Activated CD8-positive, alpha-beta T cell treated with anti-CD3 and anti-CD28 coated beads for 36 hours (primary cell): ENCODE measurements around the gene CACUL1. TPM values are rescaled to one million over a fixed set of nuclear protein-coding genes. Genes with fewer than 3 reads are reported as not detected.

Experiments
- ATAC-seq: fragments of 200-7000 bp; cut with Tn5 transposase; one replicate; pipeline ENCODE4 v1.10.0; 2021; ENCODE audit warnings: mild to moderate bottlenecking, moderate library complexity
- CTCF ChIA-PET: fragments of 350-600 bp; sonication (Branson Sonifier 250); formaldehyde crosslinking; loops from one replicate; lab custom pipeline; 2021; ENCODE audit warnings: antibody characterized with exemption; lab: Charles Lee
- POLR2A ChIA-PET: fragments of 350-600 bp; sonication (Branson Sonifier 250); formaldehyde crosslinking; loops from one replicate; lab custom pipeline; 2021; ENCODE audit warnings: antibody characterized with exemption; lab: Charles Lee
- DNase-seq: peaks from one replicate; pipeline ENCODE4 v3.0.0-alpha.2; 2020
- H3K27ac Mint-ChIP-seq: one replicate; pipeline ENCODE4 v1.8.0; 2021; ENCODE audit warnings: mild to moderate bottlenecking, mixed read lengths
- H3K27me3 Mint-ChIP-seq: one replicate; pipeline ENCODE4 v1.8.0; 2021; ENCODE audit warnings: mixed read lengths
- H3K36me3 Mint-ChIP-seq: one replicate; pipeline ENCODE4 v1.8.0; 2021; ENCODE audit warnings: low read depth, mixed read lengths
- H3K4me1 Mint-ChIP-seq: one replicate; pipeline ENCODE4 v1.8.0; 2021; ENCODE audit warnings: low read depth, mixed read lengths
- H3K4me3 Mint-ChIP-seq: one replicate; pipeline ENCODE4 v1.8.0; 2021; ENCODE audit warnings: mild to moderate bottlenecking, moderate library complexity, mixed read lengths
- H3K9me3 Mint-ChIP-seq: one replicate; pipeline ENCODE4 v1.8.0; 2021; ENCODE audit warnings: mixed read lengths
- intact Hi-C: fragments of 100-400 bp; cut with micrococcal nuclease; formaldehyde crosslinking; loops from one replicate; pipeline ENCODE4 v1.10.0; 2022
- total RNA-seq, 2 experiments: library from RNA; stranded (reverse); gene quantifications; one replicate each; pipeline ENCODE4 v1.2.3, GENCODE V29; 2021
- TF ChIP-seq, protein P1 (sequence below): fragments of 200-600 bp; IDR thresholded peaks from one replicate; pipeline ENCODE4 v1.8.0; 2022; ENCODE audit warnings: antibody characterized with exemption, mild to moderate bottlenecking

The CACUL1 gene
- 10 to 100 TPM; 25.6 to 26.1 TPM for total RNA-seq

DNA sequence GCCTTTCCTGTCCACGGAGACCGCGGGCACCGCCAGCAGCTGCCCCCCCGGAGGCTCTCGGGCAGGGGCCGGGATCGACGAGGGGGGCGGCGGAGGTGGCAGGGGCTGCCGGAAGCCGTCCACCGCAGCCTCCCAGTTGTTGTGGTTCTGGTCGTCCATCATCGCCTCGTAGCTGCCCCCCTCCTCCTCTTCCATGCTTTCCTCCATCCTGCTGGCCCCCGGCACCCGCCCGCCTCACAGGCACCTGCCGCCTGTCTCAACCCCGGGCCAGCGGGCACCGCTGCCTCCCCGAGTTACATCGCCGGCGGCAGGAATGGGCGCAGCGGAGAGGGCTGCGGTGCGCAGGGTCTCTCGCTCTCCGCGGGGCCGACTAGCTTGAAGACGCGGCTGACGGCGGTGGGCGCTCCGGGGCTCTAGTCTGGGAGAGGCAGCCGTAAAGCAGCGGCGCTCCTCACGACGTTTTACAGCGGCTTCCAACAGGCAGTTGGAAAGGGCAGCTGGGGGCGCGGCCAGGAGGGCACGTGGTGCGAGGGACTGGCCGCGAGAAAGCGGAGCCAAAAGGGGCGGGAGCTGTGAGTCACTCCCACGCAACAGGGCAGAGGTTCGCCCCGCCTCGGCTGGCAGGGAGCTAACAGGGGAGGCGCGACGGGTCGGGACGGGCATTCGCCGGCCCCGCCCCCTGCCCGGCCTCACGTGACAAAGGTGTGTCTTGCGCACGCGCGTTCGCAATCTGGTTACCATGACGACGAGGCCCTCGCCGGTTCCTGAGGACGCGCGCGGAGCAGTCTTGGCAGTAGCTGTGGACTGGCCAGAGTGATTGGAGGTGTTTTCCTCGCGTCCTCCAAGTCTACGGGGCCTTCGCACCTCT is at the start of gene CACUL1:
TSS of gene CACUL1 (minus strand) at position 415 of the 868 bp plus-strand sequence. CDS start at position 207, 208 bp downstream.
- Mint-ChIP-seq H3K4me3 (peak within 1 kb of the TSS; percentile 92), H3K4me1 (peaks cover 28% of the 10 kb centered on the region), H3K36me3 (peaks cover 4% of the 10 kb centered on the region), H3K27ac (peak within 1 kb of the TSS; percentile 84), H3K27me3 (peaks cover 6% of the 10 kb centered on the region), H3K9me3 (no peaks in the 10 kb centered on the region)
- intact Hi-C loops = no loop called here
- DNase-seq (peak; percentile 99), ATAC-seq (peak; percentile 97)
- TF ChIP-seq, protein P1, sequence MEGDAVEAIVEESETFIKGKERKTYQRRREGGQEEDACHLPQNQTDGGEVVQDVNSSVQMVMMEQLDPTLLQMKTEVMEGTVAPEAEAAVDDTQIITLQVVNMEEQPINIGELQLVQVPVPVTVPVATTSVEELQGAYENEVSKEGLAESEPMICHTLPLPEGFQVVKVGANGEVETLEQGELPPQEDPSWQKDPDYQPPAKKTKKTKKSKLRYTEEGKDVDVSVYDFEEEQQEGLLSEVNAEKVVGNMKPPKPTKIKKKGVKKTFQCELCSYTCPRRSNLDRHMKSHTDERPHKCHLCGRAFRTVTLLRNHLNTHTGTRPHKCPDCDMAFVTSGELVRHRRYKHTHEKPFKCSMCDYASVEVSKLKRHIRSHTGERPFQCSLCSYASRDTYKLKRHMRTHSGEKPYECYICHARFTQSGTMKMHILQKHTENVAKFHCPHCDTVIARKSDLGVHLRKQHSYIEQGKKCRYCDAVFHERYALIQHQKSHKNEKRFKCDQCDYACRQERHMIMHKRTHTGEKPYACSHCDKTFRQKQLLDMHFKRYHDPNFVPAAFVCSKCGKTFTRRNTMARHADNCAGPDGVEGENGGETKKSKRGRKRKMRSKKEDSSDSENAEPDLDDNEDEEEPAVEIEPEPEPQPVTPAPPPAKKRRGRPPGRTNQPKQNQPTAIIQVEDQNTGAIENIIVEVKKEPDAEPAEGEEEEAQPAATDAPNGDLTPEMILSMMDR = no peak
- ChIA-PET CTCF (interaction anchor here (0.8 to 2.7 kb wide), 13 partner anchors 13 to 1381 kb away, joined by 3 to 16 read pairs (median 3); no protein-coding TSS in a partner anchor), POLR2A (interaction anchor here (0.9 to 2.2 kb wide), 10 partner anchors 9 to 51 kb away, joined by 3 to 10 read pairs (median 4); no protein-coding TSS in a partner anchor)

DNA sequence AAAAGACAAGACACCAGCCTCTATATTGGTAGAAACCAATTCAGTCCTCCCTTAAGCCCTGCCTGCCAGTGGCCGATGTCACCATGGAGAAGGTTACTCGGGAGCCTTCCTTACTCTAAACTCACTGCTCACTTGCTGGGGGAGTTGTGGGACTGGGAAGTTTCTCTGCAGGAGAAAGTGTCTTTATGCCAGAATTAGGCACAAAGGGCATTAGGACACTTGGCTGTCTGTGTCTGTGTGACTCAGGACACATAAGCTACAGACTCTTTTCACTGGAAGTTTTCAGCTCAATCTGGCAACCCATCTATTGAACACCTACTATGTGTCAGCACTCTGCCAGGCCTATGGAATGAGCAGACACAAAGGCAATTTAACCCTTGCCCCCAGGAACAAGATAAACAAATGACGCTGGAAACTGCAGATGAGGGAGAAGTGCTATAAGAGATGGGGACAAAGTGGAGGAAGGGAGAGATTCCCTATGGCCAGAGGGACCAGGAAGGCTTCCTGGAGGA is 49.5 kb upstream of the CACUL1 start:
- no peak overlapping the region for H3K27ac Mint-ChIP-seq
- H3K9me3 Mint-ChIP-seq = no peaks in the 10 kb centered on the region
- ATAC-seq (no peak), DNase-seq (no peak)
- POLR2A ChIA-PET = interaction anchor here (0.5 to 0.7 kb wide), 2 partner anchors 38 kb away, joined by 3 read pairs; no protein-coding TSS in a partner anchor
- H3K27me3 Mint-ChIP-seq = peaks cover 1% of the 10 kb centered on the region
- intact Hi-C loops = no loop called here
- TF ChIP-seq, protein P1 = no peak
- CTCF ChIA-PET = interaction anchor here (1.0 to 1.2 kb wide), 2 partner anchors 12 to 37 kb away, joined by 3 read pairs; no protein-coding TSS in a partner anchor
- no peak overlapping the region for H3K4me3 Mint-ChIP-seq
- H3K36me3 Mint-ChIP-seq = no peaks in the 10 kb centered on the region
- H3K4me1 Mint-ChIP-seq = peaks cover 4% of the 10 kb centered on the region

DNA sequence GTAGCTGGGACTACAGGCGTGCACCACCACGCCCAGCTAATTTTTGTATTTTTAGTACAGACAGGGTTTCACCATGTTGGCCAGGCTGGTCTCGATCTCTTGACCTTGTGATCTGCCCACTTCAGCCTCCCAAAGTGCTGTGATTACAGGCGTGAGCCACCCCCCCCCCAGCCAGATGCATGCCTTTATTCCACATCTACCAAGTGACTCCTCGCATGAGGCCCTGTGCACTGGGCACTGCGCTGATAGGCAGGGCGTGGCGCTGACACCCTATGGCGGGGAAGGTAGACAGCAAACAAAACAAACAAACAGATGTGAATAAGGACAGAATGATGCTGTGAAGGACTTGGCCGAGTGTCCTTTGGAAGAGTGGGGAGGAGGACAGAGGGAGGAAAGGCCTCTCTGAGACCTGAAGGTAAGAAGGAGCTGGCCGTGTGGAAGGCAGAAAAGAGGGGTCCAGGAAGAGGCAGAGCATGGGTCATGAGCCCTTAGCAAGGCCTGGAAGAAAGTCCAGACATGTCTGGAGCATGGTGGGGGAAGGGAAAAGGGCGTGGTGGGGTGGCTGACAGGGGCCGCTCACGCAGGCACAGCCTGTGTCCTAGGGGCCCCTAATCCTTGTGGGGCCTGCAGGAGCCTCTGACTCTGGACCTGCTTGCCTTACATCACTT is 47.5 kb upstream of the CACUL1 start:
- intact Hi-C loops = no loop called here
- TF ChIP-seq, protein P1 = no peak
- no peaks in the 10 kb centered on the region for H3K36me3 Mint-ChIP-seq
- peaks cover 1% of the 10 kb centered on the region for H3K27me3 Mint-ChIP-seq
- CTCF ChIA-PET = no interaction called here
- H3K9me3 Mint-ChIP-seq = no peaks in the 10 kb centered on the region
- POLR2A ChIA-PET = no interaction called here
- no peak overlapping the region for H3K27ac Mint-ChIP-seq
- H3K4me3 Mint-ChIP-seq = no peak overlapping the region
- ATAC-seq (no peak), DNase-seq (no peak)
- peaks cover 4% of the 10 kb centered on the region for H3K4me1 Mint-ChIP-seq

DNA sequence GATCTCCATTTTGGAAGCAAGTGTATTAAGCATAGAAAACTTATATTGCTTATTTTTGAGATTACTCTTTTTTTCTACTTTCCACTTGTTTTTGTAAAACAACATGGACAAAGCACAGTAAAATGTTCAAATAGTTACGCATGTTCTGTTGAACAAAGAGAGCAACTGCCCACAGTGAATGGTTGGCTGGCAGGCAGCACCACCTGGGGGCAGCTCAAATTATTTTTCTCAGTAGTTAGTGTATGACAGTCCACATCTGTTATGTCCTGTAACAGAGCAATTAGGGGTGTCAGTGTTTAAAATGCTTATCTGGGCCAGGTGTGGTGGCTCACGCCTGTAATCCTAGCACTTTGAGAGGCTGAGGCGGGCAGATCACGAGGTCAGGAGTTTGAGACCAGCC is 46.1 kb upstream of the CACUL1 start:
- Mint-ChIP-seq H3K4me1 (peaks cover 4% of the 10 kb centered on the region), H3K9me3 (peaks cover 3% of the 10 kb centered on the region), H3K27me3 (peaks cover 11% of the 10 kb centered on the region), H3K27ac (no peak overlapping the region), H3K4me3 (no peak overlapping the region), H3K36me3 (no peaks in the 10 kb centered on the region)
- POLR2A ChIA-PET = no interaction called here
- peak; percentile 26 for DNase-seq
- no peak for ATAC-seq
- TF ChIP-seq, protein P1 = peak; percentile 22
- intact Hi-C loops = no loop called here
- CTCF ChIA-PET = interaction anchor here (1.0 to 1.5 kb wide), 5 partner anchors 8 to 201 kb away, joined by 3 read pairs; no protein-coding TSS in a partner anchor
